Measurements from ENCODE around the gene TLK1.
"Not testable (repeated sequence)": the region's sequence is repeated elsewhere in the genome, so short reads cannot be mapped to it uniquely, and the experiment has no call there.

Gene TLK1

GRCh38 chr2:171076422-171076821, 84.3 kb downstream of the TLK1 start:
- not testable (repeated sequence) for DNase-seq

GRCh38 chr2:171072164-171072563, 88.5 kb downstream of the TLK1 start:
- no peak for DNase-seq

DNA sequence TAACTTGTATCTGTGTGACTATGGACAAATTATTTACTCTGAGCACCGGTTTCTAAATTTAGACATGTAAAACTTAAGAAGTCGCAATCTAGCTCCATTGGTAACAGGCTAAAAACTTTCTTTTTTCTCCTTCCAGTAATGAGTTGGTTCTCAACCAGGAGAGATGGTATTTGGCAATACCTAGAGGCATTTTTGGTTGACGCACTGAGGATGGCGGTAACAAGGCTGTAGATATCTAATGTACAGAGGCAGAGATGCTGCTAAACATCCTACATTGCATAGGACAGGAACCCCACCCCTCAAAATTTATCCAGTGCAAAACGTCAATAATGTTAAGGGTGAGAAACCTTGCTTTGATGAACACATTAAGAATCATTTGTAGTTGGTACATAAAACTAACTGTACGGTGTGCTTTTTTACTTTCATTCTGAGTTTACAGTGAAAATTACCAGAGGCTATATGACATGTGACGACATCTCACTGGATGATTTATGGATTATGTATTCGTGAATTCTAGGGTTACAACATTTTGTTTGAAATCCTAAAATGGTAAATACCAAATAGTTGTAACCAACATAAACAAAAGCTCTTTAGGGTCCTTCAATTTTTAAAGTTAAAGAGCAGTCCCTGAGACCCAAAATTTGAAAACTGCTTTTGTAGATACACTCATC, 91.3 kb downstream of the TLK1 start:
- no peak for DNase-seq

DNA sequence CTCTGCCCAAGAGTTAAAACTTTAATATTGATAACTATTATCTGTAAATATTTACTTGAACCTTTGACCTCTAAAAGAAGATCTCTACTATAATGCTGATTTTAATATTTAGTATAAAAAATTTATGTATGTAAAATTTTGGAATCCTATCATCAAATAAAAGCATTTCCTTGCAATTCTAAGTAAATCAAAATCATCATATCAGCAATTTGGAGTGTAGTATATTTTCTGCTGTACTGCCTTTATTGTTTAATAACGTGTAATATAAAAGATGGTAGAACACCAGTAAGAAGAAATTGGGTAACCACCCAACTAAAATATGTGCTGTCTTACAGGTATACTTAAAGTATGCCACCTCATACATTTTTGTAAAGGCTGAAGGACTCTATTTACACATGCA, 94.6 kb downstream of the TLK1 start:
- no peak for DNase-seq

DNA sequence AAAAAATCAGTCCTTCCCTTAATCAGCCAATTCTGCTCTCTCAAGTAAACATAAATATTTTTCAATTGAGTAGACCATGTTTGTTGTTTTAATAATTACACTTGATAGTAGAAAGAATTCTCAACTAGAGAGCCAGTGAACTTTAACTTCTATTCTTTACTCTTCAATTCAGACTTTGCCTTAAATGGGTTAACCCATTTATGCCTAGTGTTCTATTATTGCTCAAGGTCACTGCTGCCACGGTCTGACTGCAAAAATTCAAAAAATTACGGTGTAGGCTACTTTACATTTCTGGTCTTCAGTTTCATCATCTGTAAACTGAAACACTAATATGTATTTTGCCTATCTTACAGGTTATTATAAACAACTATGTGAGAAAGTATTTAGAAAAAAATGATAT, 103.1 kb downstream of the TLK1 start:
- no peak for DNase-seq

GRCh38 chr2:171056307-171056706, 104.4 kb downstream of the TLK1 start:
- no peak for DNase-seq

DNA sequence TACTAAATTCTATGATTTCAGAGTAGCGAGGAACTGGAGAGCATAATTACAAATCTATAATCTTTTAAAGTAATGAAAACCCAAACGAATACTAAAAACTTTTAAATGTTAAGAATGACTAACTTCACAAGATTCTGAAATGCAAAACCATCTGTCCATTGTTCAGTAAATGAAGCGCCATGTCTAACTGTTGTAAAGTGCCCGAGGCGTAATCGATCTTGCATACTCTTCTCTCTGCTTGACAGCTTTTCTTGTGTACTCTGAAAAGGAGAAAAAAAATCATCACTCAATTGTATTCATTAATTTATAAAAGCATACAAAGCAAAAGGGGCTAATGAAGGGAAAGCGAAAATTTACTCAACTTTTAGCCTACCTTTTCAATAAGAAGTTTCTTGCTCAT, 111.0 kb downstream of the TLK1 start:
- DNase-seq: no peak

DNA sequence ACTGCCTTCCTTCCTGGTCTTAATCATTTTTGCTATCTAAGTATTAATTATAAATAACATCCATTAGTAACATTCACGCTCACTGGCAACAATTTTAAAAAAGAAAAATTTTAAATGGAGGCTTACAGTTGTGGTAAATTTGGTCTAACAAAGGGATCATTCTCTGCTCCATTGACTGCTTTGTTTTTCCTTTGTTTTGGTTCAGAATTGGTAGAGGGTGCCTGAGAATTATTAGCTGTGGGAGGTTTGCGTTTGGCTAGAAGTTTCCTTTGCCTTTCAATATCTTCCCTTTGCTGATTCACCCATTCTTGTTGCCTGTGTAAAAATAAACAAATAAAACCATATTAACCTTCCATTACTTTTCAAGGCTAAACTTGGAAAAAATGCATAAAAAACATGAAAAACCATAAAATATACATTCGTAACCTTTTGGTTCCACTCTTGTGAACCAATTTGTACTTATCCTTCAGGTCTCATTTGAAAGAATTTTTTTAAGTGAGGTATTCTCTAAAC, 114.6 kb downstream of the TLK1 start:
- no peak for DNase-seq

GRCh38 chr2:171044416-171044815, 116.3 kb downstream of the TLK1 start:
- no peak for DNase-seq

GRCh38 chr2:171042253-171042969, 118.3 kb downstream of the TLK1 start:
- DNase-seq: no peak

DNA sequence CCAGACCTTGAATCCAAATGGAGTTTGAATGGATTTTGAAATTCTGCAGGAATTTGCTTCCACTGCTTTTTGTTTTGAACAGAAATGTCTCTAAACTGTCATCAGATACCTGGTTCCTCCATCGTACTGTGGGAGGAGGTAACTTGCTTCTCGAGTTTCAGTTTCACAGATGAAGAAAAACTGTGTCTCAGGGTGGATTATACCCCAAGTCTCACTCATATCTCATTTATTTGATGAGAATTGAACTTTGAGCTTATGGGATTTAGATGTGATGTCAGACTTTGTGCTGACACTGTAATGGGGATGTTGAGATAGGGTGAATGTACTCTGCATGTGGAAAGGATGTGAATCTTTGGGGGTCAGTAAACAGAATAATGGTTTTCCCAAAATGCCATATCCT, 124.2 kb downstream of the TLK1 start:
- no peak for DNase-seq

DNA sequence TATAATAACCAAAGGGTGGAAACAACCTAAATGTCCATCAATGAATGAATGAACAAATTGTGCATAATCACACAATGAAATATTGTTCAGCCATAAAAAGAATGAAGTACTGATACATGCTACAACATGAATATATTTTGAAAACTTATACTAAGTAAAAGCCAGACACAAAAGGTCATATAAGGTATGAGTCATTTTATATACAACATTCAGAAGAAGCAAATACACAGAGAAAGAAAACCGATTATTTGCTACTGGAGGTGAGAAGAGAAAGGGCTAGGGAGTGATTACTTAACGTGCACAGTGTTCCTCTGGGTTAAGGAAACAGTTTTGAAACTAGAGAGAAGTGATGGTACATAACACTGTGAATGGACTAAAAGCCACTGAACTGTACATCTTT, 126.4 kb downstream of the TLK1 start:
- DNase-seq: no peak

GRCh38 chr2:171025214-171025613, 135.5 kb downstream of the TLK1 start:
- DNase-seq: no peak

- no peak for DNase-seq
These were observed 142.2 kb downstream of the TLK1 start for GRCh38 chr2:171018522-171018921.

GRCh38 chr2:171016125-171016524, 144.6 kb downstream of the TLK1 start:
- DNase-seq: no peak

GRCh38 chr2:171013851-171014250, 146.8 kb downstream of the TLK1 start:
- no peak for DNase-seq

GRCh38 chr2:171009386-171009785, 151.3 kb downstream of the TLK1 start:
- no peak for DNase-seq

GRCh38 chr2:171008550-171009205, 152.0 kb downstream of the TLK1 start:
- DNase-seq: no peak

DNA sequence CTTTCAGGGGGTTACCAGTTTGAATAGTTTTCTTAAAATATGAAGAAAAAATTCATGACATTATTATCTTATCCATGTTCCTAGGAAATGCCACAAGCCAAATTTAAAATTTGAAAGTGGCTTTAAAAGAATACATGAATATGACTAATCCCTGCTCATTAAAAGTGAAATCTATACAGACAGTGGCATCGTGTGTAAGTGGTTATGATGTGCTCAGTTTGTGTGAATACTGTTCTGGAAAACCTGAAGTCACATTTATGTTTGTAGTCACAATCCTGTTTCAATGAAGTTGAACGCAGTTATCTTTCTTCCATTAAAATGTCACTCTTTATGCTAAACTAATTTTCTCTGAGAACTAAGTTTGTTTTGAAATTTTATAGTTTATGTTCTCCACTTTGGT, 155.9 kb downstream of the TLK1 start:
- no peak for DNase-seq

- DNase-seq: no peak
These were observed 156.3 kb downstream of the TLK1 start for GRCh38 chr2:171004363-171004762.

- DNase-seq: no peak
These were observed 161.0 kb downstream of the TLK1 start for GRCh38 chr2:170999654-171000053.

GRCh38 chr2:170997893-170998597, 162.6 kb downstream of the TLK1 start:
- DNase-seq: no peak

GRCh38 chr2:170996316-170996715, 164.4 kb downstream of the TLK1 start:
- DNase-seq: no peak
